MCF 10A (cell line): ENCODE data around the gene TADA2A. TPM values are rescaled to one million over a fixed set of nuclear protein-coding genes. Genes with fewer than 3 reads are reported as not detected.

ENCODE experiments used
- BruUV-seq: library from RNA; stranded (reverse); fragments of 400-500 nt; replicated peaks from 2 replicates; lab custom pipeline; 2021; lab: Mats Ljungman, UMichigan
- CTCF ChIA-PET: fragments of 300-600 bp; sonication (Branson Sonifier 250); formaldehyde crosslinking; extraction: SDS; loops from one replicate; lab custom pipeline; 2021; ENCODE audit warnings: antibody characterized with exemption, inconsistent platforms; lab: Yijun Ruan, JAX
- POLR2A ChIA-PET: fragments of 300-600, 350-650 bp; sonication (Branson Sonifier 250); formaldehyde crosslinking; extraction: SDS; loops from one replicate; lab custom pipeline; 2020; ENCODE audit warnings: antibody characterized with exemption, inconsistent platforms; lab: Yijun Ruan, JAX
- DNase-seq: peaks from one replicate; pipeline ENCODE4 v3.0.0-alpha.2; 2018; ENCODE audit not compliant: unreplicated experiment
- H3K27ac Mint-ChIP-seq: one replicate; pipeline ENCODE4 v1.8.0; 2022; ENCODE audit warnings: mild to moderate bottlenecking, low read depth, mixed read lengths; ENCODE audit not compliant: unreplicated experiment
- H3K27me3 Mint-ChIP-seq: one replicate; pipeline ENCODE4 v1.8.0; 2022; ENCODE audit warnings: mixed read lengths; ENCODE audit not compliant: insufficient read depth, unreplicated experiment
- H3K36me3 Mint-ChIP-seq: one replicate; pipeline ENCODE4 v1.8.0; 2022; ENCODE audit warnings: mild to moderate bottlenecking, moderate library complexity, mixed read lengths; ENCODE audit not compliant: insufficient read depth, unreplicated experiment
- H3K4me1 Mint-ChIP-seq: one replicate; pipeline ENCODE4 v1.8.0; 2022; ENCODE audit warnings: mixed read lengths; ENCODE audit not compliant: insufficient read depth, unreplicated experiment
- H3K4me3 Mint-ChIP-seq: one replicate; pipeline ENCODE4 v1.8.0; 2022; ENCODE audit warnings: mild to moderate bottlenecking, moderate library complexity, mixed read lengths; ENCODE audit not compliant: unreplicated experiment
- H3K9me3 Mint-ChIP-seq: one replicate; pipeline ENCODE4 v1.8.0; 2022; ENCODE audit warnings: mixed read lengths; ENCODE audit not compliant: unreplicated experiment
- intact Hi-C: fragments of 100-400 bp; cut with micrococcal nuclease; formaldehyde crosslinking; loops from 2 replicates; pipeline ENCODE4 v1.14.1; 2022
- total RNA-seq: library from RNA; stranded (reverse); gene quantifications from 2 replicates; pipeline ENCODE4 v1.2.3, GENCODE V29; 2022
- TF ChIP-seq, protein P1 (sequence below): fragments of 200-600 bp; IDR thresholded peaks from one replicate; pipeline ENCODE4 v1.8.0; 2022; ENCODE audit warnings: antibody characterized with exemption, mild to moderate bottlenecking; ENCODE audit not compliant: unreplicated experiment

The TADA2A gene
- total RNA-seq, 1 experiment from 2014 or later = 31.3 TPM

DNA sequence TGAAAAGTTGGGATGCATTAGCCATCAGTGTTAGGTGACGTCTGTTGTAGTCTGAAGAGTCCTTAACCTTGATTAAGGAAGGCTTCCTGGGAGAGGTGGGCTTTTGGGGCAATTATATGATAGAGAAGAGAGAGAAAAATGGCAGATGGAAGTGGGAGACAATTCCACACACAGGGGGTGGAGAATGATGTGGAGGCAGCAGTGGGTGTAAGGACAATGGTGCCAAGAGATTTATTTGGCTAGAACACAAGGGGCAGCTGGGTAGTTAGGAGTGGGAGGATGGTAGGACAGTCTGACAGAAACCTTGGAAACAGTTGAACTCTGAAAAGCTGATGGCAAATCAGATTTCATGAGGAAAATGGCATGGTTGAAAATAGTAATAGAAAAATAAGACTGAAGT, 72.3 kb downstream of the TADA2A start:
- no peak overlapping the region for H3K27ac Mint-ChIP-seq
- POLR2A ChIA-PET = interaction anchor here (3.0 kb wide), 1 partner anchor 10 kb away, joined by 19 read pairs; the partner anchor contains the start of gene DUSP14

DNA sequence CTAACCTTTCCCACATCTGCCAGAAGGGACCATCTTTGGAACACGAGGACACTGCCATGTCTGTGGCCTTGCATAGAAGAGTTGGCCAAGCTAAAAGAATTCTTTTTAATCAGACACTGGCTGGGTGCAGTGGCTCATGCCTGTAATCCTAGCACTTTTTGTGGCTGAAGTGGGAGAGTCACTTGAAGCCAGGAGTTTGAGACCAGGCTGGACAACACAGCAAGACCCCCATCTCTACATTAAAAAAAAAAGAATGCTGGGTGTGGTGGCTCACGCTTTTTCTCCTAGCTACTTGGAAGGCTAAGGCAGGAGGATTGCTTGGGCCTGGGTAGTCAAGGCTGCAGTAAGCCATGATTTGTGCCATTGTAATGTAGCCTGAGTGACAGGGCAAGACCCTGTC, 73.7 kb downstream of the TADA2A start:
- H3K27me3 Mint-ChIP-seq = no peaks in the 10 kb centered on the region
- H3K36me3 Mint-ChIP-seq = peaks cover 47% of the 10 kb centered on the region
- intact Hi-C loops = no loop called here
- no peak for DNase-seq
- H3K27ac Mint-ChIP-seq = no peak overlapping the region
- ChIA-PET CTCF (no interaction called here), POLR2A (interaction anchor here (0.6 to 3.0 kb wide), 8 partner anchors 8 to 120 kb away, joined by 3 to 19 read pairs (median 5); partner anchors contain the start of gene DUSP14)
- H3K9me3 Mint-ChIP-seq = no peaks in the 10 kb centered on the region
- no TSS peak for BruUV-seq
- no peak overlapping the region for H3K4me3 Mint-ChIP-seq
- TF ChIP-seq, protein P1, sequence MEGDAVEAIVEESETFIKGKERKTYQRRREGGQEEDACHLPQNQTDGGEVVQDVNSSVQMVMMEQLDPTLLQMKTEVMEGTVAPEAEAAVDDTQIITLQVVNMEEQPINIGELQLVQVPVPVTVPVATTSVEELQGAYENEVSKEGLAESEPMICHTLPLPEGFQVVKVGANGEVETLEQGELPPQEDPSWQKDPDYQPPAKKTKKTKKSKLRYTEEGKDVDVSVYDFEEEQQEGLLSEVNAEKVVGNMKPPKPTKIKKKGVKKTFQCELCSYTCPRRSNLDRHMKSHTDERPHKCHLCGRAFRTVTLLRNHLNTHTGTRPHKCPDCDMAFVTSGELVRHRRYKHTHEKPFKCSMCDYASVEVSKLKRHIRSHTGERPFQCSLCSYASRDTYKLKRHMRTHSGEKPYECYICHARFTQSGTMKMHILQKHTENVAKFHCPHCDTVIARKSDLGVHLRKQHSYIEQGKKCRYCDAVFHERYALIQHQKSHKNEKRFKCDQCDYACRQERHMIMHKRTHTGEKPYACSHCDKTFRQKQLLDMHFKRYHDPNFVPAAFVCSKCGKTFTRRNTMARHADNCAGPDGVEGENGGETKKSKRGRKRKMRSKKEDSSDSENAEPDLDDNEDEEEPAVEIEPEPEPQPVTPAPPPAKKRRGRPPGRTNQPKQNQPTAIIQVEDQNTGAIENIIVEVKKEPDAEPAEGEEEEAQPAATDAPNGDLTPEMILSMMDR = no peak
- peaks cover 34% of the 10 kb centered on the region for H3K4me1 Mint-ChIP-seq

More for the DNA sequence above, 72.3 kb downstream of the TADA2A start:
- Mint-ChIP-seq H3K27me3 (no peaks in the 10 kb centered on the region), H3K36me3 (peaks cover 58% of the 10 kb centered on the region), H3K4me1 (peaks cover 34% of the 10 kb centered on the region), H3K9me3 (no peaks in the 10 kb centered on the region), H3K4me3 (no peak overlapping the region)
- DNase-seq = no peak
- TF ChIP-seq, protein P1 = no peak
- intact Hi-C loops = no loop called here
- no TSS peak for BruUV-seq
- CTCF ChIA-PET = interaction anchor here (0.8 kb wide), 1 partner anchor 65 kb away, joined by 6 read pairs; no protein-coding TSS in a partner anchor

DNA sequence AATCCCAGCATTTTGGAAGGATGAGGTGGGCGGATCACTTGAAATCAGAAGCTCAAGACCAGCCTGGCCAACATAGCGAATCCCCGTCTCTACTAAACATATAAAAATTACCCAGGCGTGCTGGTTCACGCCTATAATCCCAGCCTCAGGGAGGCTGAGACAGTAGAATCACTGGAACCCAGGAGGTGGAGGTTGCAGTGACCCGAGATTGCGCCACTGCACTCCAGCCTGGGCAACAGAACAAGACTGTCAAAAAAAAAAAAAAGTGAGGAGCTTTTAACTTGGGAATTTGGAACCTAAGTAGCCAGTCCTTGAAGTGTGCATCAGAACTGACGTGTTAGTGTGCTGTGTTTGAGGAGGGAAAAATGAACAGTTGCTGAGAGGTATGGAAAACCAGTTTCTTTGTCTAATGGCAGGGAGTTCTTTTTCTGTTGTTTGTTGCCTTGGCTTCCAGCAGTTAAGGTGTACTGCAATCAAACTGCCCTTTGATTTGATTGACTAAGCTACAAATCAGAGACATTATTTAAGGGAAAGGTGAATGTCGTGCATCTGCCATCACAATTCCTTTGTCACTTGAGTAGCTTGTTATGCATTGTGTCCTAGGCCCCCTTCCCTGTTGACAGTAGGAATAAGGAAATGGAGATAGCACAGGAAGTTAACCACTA, 74.4 kb downstream of the TADA2A start:
- TF ChIP-seq, protein P1 = no peak
- Mint-ChIP-seq H3K4me3 (no peak overlapping the region), H3K27ac (no peak overlapping the region), H3K27me3 (no peaks in the 10 kb centered on the region), H3K4me1 (peaks cover 28% of the 10 kb centered on the region), H3K36me3 (peaks cover 40% of the 10 kb centered on the region), H3K9me3 (no peaks in the 10 kb centered on the region)
- ChIA-PET CTCF (interaction anchor here (0.6 kb wide), 1 partner anchor 139 kb away, joined by 4 read pairs; no protein-coding TSS in a partner anchor), POLR2A (interaction anchor here (0.7 to 3.0 kb wide), 7 partner anchors 8 to 51 kb away, joined by 3 to 19 read pairs (median 5); partner anchors contain the start of gene DUSP14)
- DNase-seq = peak; percentile 64
- intact Hi-C loops = no loop called here
- no TSS peak for BruUV-seq

DNA sequence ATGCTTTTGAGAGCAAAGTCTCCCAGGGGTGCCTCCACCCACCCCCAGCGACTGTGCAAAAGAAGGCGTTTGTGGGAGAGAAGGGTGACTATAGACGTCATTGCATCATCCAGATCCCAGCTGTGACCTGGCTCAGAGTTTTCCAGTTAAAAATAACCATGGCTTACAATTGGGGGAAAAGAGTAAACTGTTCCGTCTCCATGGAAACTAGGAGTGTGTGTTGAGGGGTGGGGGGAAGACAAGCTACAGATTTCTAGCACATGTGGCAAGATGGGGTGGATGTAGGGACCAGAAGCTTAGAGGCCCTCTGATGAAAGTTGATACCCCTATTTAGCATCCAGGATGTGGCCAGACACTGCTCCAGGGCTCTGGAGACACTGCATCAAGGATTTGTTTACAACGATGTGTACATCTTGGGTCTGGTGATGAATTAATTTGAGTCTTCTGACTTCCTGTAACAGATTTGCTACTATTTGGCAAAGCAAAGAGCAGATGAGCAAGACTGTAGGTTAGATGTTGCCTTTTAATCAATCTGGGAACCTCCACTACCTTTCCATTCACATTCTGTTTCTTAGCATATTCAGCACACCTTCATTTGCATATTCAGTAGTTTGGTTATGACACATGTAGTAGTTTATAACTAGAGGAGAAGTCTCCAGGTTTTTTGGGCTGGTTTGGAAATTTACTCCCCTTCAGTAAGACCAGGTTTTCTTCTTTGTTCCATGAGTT, 76.8 kb downstream of the TADA2A start:
- H3K36me3 Mint-ChIP-seq = peaks cover 17% of the 10 kb centered on the region
- H3K27ac Mint-ChIP-seq = no peak overlapping the region
- ChIA-PET POLR2A (interaction anchor here (0.7 to 6.6 kb wide), 5 partner anchors 8 to 319 kb away, joined by 3 to 60 read pairs (median 4); no protein-coding TSS in a partner anchor), CTCF (interaction anchor here (2.0 kb wide), 1 partner anchor 38 kb away, joined by 8 read pairs; no protein-coding TSS in a partner anchor)
- TF ChIP-seq, protein P1 = no peak
- BruUV-seq = no TSS peak
- peak; percentile 56 for DNase-seq
- H3K9me3 Mint-ChIP-seq = no peaks in the 10 kb centered on the region
- no peak overlapping the region for H3K4me3 Mint-ChIP-seq
- peaks cover 27% of the 10 kb centered on the region for H3K4me1 Mint-ChIP-seq
- H3K27me3 Mint-ChIP-seq = no peaks in the 10 kb centered on the region
- intact Hi-C loops = no loop called here
